Stimulated activated memory B cell treated with anti-CD40 and anti-IgM and Interleukin-4, amounts not matched to agents 10 μg/mL and 1 μg/mL and 100 μg/mL, for 72 hours (primary cell): ENCODE data around the gene MARCHF3.
"Not testable (repeated sequence)": the region's sequence is repeated elsewhere in the genome, so short reads cannot be mapped to it uniquely, and the experiment has no call there.

Source experiments
- ATAC-seq: fragments of 150-1000 bp; cut with Tn5 transposase; 2 replicates; pipeline ENCODE4 v1.10.0; 2021
- H3K27ac Mint-ChIP-seq: one replicate; pipeline ENCODE4 v1.8.0; 2022; ENCODE audit warnings: mild to moderate bottlenecking, mixed read lengths
- H3K27me3 Mint-ChIP-seq: one replicate; pipeline ENCODE4 v1.8.0; 2022; ENCODE audit warnings: mixed read lengths
- H3K36me3 Mint-ChIP-seq: one replicate; pipeline ENCODE4 v1.8.0; 2022; ENCODE audit warnings: mixed read lengths
- H3K4me1 Mint-ChIP-seq: one replicate; pipeline ENCODE4 v1.8.0; 2022; ENCODE audit warnings: mixed read lengths
- H3K4me3 Mint-ChIP-seq: one replicate; pipeline ENCODE4 v1.8.0; 2022; ENCODE audit warnings: mild to moderate bottlenecking, moderate library complexity, mixed read lengths
- H3K9me3 Mint-ChIP-seq: one replicate; pipeline ENCODE4 v1.8.0; 2022; ENCODE audit warnings: mixed read lengths

MARCHF3 gene

GRCh38 chr5:126969548-126969947 is 60.8 kb downstream of the MARCHF3 start:
- no peak overlapping the region for H3K4me3 Mint-ChIP-seq
- no peaks in the 10 kb centered on the region for H3K27me3 Mint-ChIP-seq
- H3K27ac Mint-ChIP-seq: peak overlapping the region; percentile 55
- H3K4me1 Mint-ChIP-seq: peaks cover 74% of the 10 kb centered on the region
- H3K36me3 Mint-ChIP-seq: peaks cover 6% of the 10 kb centered on the region
- ATAC-seq: no peak
- H3K9me3 Mint-ChIP-seq: no peaks in the 10 kb centered on the region

DNA sequence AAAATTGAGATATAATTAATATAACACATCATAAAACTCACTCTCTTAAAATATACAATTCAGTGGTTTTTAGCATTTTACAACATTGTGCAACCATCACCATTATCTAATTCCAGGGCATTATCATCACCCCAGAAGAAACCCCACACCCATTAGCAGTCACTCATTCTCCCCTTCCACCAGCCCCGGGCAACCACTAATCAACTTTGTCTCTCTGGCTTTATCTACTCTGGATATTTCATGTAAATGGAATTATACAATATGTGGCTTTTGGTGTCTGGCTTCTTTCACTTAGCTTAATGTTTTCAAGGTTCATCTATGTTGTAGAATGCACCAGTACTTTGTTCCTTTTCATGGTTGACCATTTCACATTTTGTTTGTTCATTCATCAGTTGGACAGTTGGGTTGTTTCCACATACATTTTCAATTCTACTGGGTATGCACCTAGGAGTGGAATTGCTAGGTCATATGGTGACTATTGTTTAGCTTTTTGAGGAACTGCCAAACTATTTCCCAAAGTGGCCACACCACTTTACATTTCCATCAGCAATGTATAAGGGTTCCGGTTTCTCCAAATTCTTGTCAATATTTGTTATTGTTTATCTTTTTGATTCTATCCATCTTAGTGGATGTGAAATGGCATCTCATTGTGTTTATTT is 62.4 kb downstream of the MARCHF3 start:
- H3K9me3 Mint-ChIP-seq: no peaks in the 10 kb centered on the region
- no peak overlapping the region for H3K4me3 Mint-ChIP-seq
- peak overlapping the region; percentile 55 for H3K27ac Mint-ChIP-seq
- no peak for ATAC-seq
- H3K36me3 Mint-ChIP-seq: peaks cover 6% of the 10 kb centered on the region
- H3K27me3 Mint-ChIP-seq: no peaks in the 10 kb centered on the region
- H3K4me1 Mint-ChIP-seq: peaks cover 76% of the 10 kb centered on the region

- Mint-ChIP-seq H3K4me3 (peak overlapping the region; percentile 33), H3K36me3 (peaks cover 6% of the 10 kb centered on the region), H3K4me1 (peaks cover 67% of the 10 kb centered on the region), H3K27me3 (no peaks in the 10 kb centered on the region), H3K9me3 (no peaks in the 10 kb centered on the region), H3K27ac (peak overlapping the region; percentile 41)
- ATAC-seq: peak; percentile 52
Observed at GRCh38 chr5:126965487-126965886, 64.9 kb downstream of the MARCHF3 start.

GRCh38 chr5:126965061-126965475 is 65.3 kb downstream of the MARCHF3 start:
- H3K27ac Mint-ChIP-seq: peak overlapping the region; percentile 41
- peaks cover 6% of the 10 kb centered on the region for H3K36me3 Mint-ChIP-seq
- H3K4me3 Mint-ChIP-seq: peak overlapping the region; percentile 33
- H3K9me3 Mint-ChIP-seq: no peaks in the 10 kb centered on the region
- H3K4me1 Mint-ChIP-seq: peaks cover 63% of the 10 kb centered on the region
- no peaks in the 10 kb centered on the region for H3K27me3 Mint-ChIP-seq
- ATAC-seq: peak; percentile 89

DNA sequence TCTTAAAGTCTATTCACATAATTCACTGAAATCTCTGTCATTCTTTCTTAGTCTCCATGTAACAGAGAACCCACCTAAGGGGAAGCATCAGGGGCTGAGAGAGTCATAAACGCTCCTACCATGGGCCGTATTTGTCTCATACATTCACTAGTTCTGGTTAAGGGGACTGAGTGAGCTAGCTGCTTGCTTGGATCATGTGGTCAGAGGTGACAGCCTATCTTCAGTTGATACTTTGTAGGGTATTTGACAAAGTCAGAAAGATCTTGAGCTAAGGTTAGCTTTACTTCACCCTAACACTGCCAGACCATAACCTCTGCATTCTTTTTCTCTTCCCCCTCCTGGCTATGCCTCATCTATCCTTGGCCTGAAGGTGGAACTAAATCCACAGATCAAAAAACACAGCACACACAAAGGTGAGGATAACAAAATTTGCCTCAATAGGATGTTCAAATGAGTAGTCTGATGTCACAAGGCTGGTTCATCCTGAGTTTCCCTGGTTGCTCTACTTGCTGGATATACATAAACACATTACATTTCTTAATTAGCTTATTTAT is 66.5 kb downstream of the MARCHF3 start:
- no peaks in the 10 kb centered on the region for H3K9me3 Mint-ChIP-seq
- peaks cover 53% of the 10 kb centered on the region for H3K4me1 Mint-ChIP-seq
- no peaks in the 10 kb centered on the region for H3K27me3 Mint-ChIP-seq
- H3K36me3 Mint-ChIP-seq: peaks cover 6% of the 10 kb centered on the region
- ATAC-seq: no peak
- H3K4me3 Mint-ChIP-seq: no peak overlapping the region
- H3K27ac Mint-ChIP-seq: peak overlapping the region; percentile 41

DNA sequence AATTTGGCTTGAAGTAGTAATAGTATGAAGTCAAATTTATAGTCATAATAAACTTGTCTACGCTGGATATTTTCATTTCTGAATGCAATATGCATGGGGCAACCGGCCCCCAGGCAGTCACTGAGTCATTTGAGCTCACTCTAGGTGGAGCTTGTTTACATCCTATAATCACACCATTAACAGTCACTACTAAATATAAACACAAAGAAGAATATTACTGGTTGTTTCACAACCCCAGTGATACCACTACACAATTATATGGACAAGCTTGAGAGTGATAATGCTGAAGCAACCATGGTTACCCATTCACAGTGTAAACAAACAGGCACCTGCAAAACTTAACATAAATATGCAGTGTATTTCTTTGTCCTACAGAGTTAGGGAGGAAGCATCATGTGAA is 68.7 kb downstream of the MARCHF3 start:
- no peak overlapping the region for H3K4me3 Mint-ChIP-seq
- no peaks in the 10 kb centered on the region for H3K27me3 Mint-ChIP-seq
- H3K36me3 Mint-ChIP-seq: no peaks in the 10 kb centered on the region
- H3K9me3 Mint-ChIP-seq: no peaks in the 10 kb centered on the region
- peaks cover 42% of the 10 kb centered on the region for H3K4me1 Mint-ChIP-seq
- no peak overlapping the region for H3K27ac Mint-ChIP-seq
- ATAC-seq: no peak

- Mint-ChIP-seq H3K4me3 (no peak overlapping the region), H3K4me1 (peaks cover 40% of the 10 kb centered on the region), H3K9me3 (no peaks in the 10 kb centered on the region), H3K27ac (no peak overlapping the region), H3K27me3 (no peaks in the 10 kb centered on the region), H3K36me3 (no peaks in the 10 kb centered on the region)
- ATAC-seq: no peak
Observed at GRCh38 chr5:126961128-126961527, 69.2 kb downstream of the MARCHF3 start.

DNA sequence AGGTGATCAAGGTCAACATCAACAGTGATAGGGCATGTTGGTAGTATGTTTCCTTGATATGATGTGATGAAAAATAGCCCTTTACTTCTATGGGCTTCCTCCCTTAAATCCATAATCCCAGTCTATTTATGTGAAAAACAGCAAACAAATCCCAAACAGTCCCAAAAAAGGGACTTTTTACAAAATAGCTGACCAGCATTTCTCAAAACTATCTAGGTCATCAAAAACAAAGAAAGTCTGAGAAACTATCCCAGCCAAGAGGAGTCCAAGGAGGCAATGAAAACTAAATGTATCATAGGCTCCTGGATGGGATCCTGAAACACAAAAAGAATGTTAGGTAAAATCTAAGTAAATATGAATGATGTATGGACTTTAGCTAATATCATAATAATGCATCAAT is 71.2 kb downstream of the MARCHF3 start:
- Mint-ChIP-seq H3K4me1 (peaks cover 20% of the 10 kb centered on the region), H3K36me3 (no peaks in the 10 kb centered on the region), H3K27ac (no peak overlapping the region), H3K27me3 (no peaks in the 10 kb centered on the region), H3K4me3 (no peak overlapping the region), H3K9me3 (no peaks in the 10 kb centered on the region)
- ATAC-seq: no peak

- Mint-ChIP-seq H3K27me3 (no peaks in the 10 kb centered on the region), H3K4me3 (no peak overlapping the region), H3K36me3 (no peaks in the 10 kb centered on the region), H3K9me3 (no peaks in the 10 kb centered on the region), H3K4me1 (peaks cover 13% of the 10 kb centered on the region), H3K27ac (no peak overlapping the region)
- ATAC-seq: no peak
Observed at GRCh38 chr5:126956991-126957390, 73.4 kb downstream of the MARCHF3 start.

DNA sequence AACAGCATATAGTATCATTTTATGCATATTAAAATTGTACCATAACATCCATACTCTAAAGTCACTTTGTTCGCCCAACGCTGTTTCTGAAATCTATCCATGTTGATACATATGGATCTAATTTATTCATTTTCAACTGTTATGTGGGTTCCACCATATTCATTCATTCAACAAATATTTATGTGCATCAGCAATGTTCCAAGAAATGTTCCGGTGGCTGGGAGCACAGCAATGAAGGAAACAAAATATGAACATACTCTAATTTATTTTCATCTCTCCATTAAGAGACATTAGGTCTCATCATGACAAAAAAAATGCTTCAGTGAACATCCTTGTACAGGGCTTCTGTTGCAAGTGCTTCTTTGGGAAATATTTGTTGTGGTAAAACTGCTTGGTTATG is 75.4 kb downstream of the MARCHF3 start:
- Mint-ChIP-seq H3K27me3 (no peaks in the 10 kb centered on the region), H3K36me3 (no peaks in the 10 kb centered on the region), H3K4me1 (no peaks in the 10 kb centered on the region), H3K4me3 (no peak overlapping the region), H3K27ac (no peak overlapping the region), H3K9me3 (no peaks in the 10 kb centered on the region)
- ATAC-seq: no peak

DNA sequence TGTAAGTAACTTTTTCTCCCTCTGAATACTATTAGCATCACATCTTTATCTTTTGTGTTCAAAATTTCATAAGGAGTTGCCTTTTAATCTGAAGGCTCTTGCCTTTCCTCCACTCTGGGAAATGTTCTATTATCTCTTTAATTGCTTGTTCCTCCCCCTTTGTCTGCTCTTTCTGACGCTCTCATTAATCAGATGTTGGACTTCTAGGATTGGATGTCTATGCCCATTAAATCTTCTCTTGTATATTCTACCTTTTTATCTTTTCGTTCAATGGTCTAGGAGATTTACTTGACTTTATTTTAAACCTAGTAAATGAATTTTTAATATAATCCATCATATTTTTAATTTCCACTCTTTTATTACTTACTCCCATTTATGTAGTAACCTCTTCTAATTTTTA is 76.7 kb downstream of the MARCHF3 start:
- no peaks in the 10 kb centered on the region for H3K27me3 Mint-ChIP-seq
- no peak for ATAC-seq
- H3K36me3 Mint-ChIP-seq: no peaks in the 10 kb centered on the region
- no peaks in the 10 kb centered on the region for H3K9me3 Mint-ChIP-seq
- no peaks in the 10 kb centered on the region for H3K4me1 Mint-ChIP-seq
- no peak overlapping the region for H3K4me3 Mint-ChIP-seq
- no peak overlapping the region for H3K27ac Mint-ChIP-seq

- Mint-ChIP-seq H3K4me1 (peaks cover 20% of the 10 kb centered on the region), H3K9me3 (no peaks in the 10 kb centered on the region), H3K27ac (no peak overlapping the region), H3K36me3 (peaks cover 18% of the 10 kb centered on the region), H3K27me3 (no peaks in the 10 kb centered on the region), H3K4me3 (no peak overlapping the region)
- no peak for ATAC-seq
Observed at GRCh38 chr5:126949475-126949874, 80.9 kb downstream of the MARCHF3 start.

GRCh38 chr5:126948453-126948852 is 81.9 kb downstream of the MARCHF3 start:
- no peak overlapping the region for H3K4me3 Mint-ChIP-seq
- no peaks in the 10 kb centered on the region for H3K27me3 Mint-ChIP-seq
- ATAC-seq: no peak
- H3K4me1 Mint-ChIP-seq: peaks cover 20% of the 10 kb centered on the region
- H3K27ac Mint-ChIP-seq: no peak overlapping the region
- H3K9me3 Mint-ChIP-seq: no peaks in the 10 kb centered on the region
- H3K36me3 Mint-ChIP-seq: peaks cover 18% of the 10 kb centered on the region

DNA sequence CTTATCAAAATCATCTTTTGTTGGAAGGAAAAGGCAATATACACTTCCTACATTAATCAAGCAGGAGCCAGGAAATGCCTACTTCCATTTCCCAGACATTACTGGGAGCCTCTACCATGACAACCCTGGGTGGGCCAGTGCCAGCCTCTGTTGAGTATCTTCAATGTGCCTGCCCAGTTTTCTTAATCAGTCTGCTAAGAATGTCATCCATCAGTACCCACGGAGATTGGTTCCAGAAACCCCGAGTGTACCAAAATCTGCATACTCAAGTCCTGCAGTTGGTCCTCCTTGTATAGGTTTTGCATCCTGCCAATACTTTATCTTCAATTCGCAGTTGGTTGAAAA is 82.4 kb downstream of the MARCHF3 start:
- no peaks in the 10 kb centered on the region for H3K9me3 Mint-ChIP-seq
- peaks cover 20% of the 10 kb centered on the region for H3K4me1 Mint-ChIP-seq
- peaks cover 18% of the 10 kb centered on the region for H3K36me3 Mint-ChIP-seq
- no peaks in the 10 kb centered on the region for H3K27me3 Mint-ChIP-seq
- no peak overlapping the region for H3K27ac Mint-ChIP-seq
- no peak overlapping the region for H3K4me3 Mint-ChIP-seq
- ATAC-seq: no peak

GRCh38 chr5:126947146-126948010 is 83.0 kb downstream of the MARCHF3 start:
- Mint-ChIP-seq H3K4me1 (peaks cover 20% of the 10 kb centered on the region), H3K4me3 (no peak overlapping the region), H3K27ac (no peak overlapping the region), H3K27me3 (no peaks in the 10 kb centered on the region), H3K9me3 (no peaks in the 10 kb centered on the region), H3K36me3 (peaks cover 18% of the 10 kb centered on the region)
- peak; percentile 61 for ATAC-seq

DNA sequence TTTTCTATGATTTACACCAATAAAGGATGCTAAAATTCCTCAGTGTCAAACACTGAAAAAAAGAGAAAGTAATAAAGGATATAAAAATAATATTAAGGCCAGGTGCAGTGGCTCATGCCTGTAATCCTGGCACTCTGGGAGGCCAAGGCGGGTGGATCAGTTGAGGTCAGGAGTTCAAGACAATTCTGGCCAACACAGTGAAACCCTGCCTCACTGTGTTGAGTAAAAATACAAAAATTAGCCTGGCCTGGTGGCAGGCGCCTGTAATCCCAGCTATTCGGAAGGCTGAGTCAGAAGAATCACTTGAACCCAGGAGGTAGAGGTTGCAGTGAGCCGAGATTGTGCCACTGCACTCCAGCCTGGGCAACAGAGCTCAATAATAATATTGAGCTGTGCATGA is 87.5 kb downstream of the MARCHF3 start:
- H3K27me3 Mint-ChIP-seq, H3K9me3 Mint-ChIP-seq, ATAC-seq, H3K4me3 Mint-ChIP-seq, H3K27ac Mint-ChIP-seq: not testable (repeated sequence)
- Mint-ChIP-seq H3K36me3 (peaks cover 11% of the 10 kb centered on the region), H3K4me1 (peaks cover 26% of the 10 kb centered on the region)
